ENCODE measurements around the gene PRKAB2.
"Not testable (repeated sequence)": the region's sequence is repeated elsewhere in the genome, so short reads cannot be mapped to it uniquely, and the experiment has no call there.

PRKAB2 gene

GRCh38 chr1:147172168-147173016 is at the start of gene PRKAB2:
TSS of gene PRKAB2 (minus strand) at chr1:147172470. CDS start at chr1:147172144, 326 bp downstream.
- DNase-seq (ENCODE audit: low spot score), result peak; percentile 90

- no peak for DNase-seq (ENCODE audit: low spot score)
These were observed 46.3 kb upstream of the PRKAB2 start for GRCh38 chr1:147218606-147219005.

- DNase-seq (ENCODE audit: low spot score), result no peak
These were observed 44.9 kb upstream of the PRKAB2 start for GRCh38 chr1:147217141-147217540.

- DNase-seq (ENCODE audit: low spot score), result no peak
These were observed 43.9 kb upstream of the PRKAB2 start for GRCh38 chr1:147216124-147216523.

- no peak for DNase-seq (ENCODE audit: low spot score)
These were observed 43.3 kb upstream of the PRKAB2 start for GRCh38 chr1:147215540-147215916.

GRCh38 chr1:147214842-147215539 is 42.7 kb upstream of the PRKAB2 start:
- peak; percentile 16 for DNase-seq (ENCODE audit: low spot score)

GRCh38 chr1:147214325-147214724 is 42.1 kb upstream of the PRKAB2 start:
- peak; percentile 26 for DNase-seq (ENCODE audit: low spot score)

- no peak for DNase-seq (ENCODE audit: low spot score)
These were observed 41.0 kb upstream of the PRKAB2 start for GRCh38 chr1:147213271-147213670.

- DNase-seq (ENCODE audit: low spot score), result no peak
These were observed 39.3 kb upstream of the PRKAB2 start for GRCh38 chr1:147211577-147211976.

GRCh38 chr1:147210987-147211386 is 38.7 kb upstream of the PRKAB2 start:
- DNase-seq (ENCODE audit: low spot score), result no peak

- no peak for DNase-seq (ENCODE audit: low spot score)
These were observed 37.9 kb upstream of the PRKAB2 start for GRCh38 chr1:147209825-147210821.

GRCh38 chr1:147208619-147209018 is 36.3 kb upstream of the PRKAB2 start:
- no peak for DNase-seq (ENCODE audit: low spot score)

- no peak for DNase-seq (ENCODE audit: low spot score)
These were observed 34.9 kb upstream of the PRKAB2 start for GRCh38 chr1:147207192-147207591.

GRCh38 chr1:147204080-147204479 is 31.8 kb upstream of the PRKAB2 start:
- no peak for DNase-seq (ENCODE audit: low spot score)

- DNase-seq (ENCODE audit: low spot score), result no peak
These were observed 30.3 kb upstream of the PRKAB2 start for GRCh38 chr1:147202576-147202975.

- DNase-seq (ENCODE audit: low spot score), result no peak
These were observed 29.5 kb upstream of the PRKAB2 start for GRCh38 chr1:147201786-147202185.

- no peak for DNase-seq (ENCODE audit: low spot score)
These were observed 29.0 kb upstream of the PRKAB2 start for GRCh38 chr1:147201276-147201675.

- not testable (repeated sequence) for DNase-seq (ENCODE audit: low spot score)
These were observed 25.1 kb upstream of the PRKAB2 start for GRCh38 chr1:147197324-147197723.

GRCh38 chr1:147189514-147189913 is 17.2 kb upstream of the PRKAB2 start:
- DNase-seq (ENCODE audit: low spot score), result no peak

- DNase-seq (ENCODE audit: low spot score), result no peak
These were observed 13.2 kb upstream of the PRKAB2 start for GRCh38 chr1:147185432-147185831.

GRCh38 chr1:147177611-147178380 is 5.5 kb upstream of the PRKAB2 start:
- DNase-seq (ENCODE audit: low spot score), result no peak

Measured in hepatic stellate cell (primary cell).